ENCODE results near the gene TDRD3.

Gene TDRD3

GRCh38 chr13:60611523-60611922 is 214.5 kb downstream of the TDRD3 start:
- no peak overlapping the region for H3K4me3 ChIP-seq (ENCODE audit: low read length in 2 of 2)

GRCh38 chr13:60612593-60612992 is 215.6 kb downstream of the TDRD3 start:
- Histone ChIP-seq H3K9me3 (ENCODE audit: control insufficient read depth in 2 of 2, low read length in 2 of 2) (peaks cover 0 to 3% of the 10 kb centered on the region in 2 donors), H3K4me3 (ENCODE audit: low read length in 2 of 2) (no peak overlapping the region), H3K27ac (ENCODE audit: low read length) (no peak overlapping the region), H3K36me3 (ENCODE audit: control insufficient read depth in 2 of 2, insufficient read depth in 2 of 2, low read length in 2 of 2) (no peaks in the 10 kb centered on the region), H3K4me1 (ENCODE audit: control insufficient read depth, insufficient read depth, low read length) (no peaks in the 10 kb centered on the region), H3K27me3 (ENCODE audit: control insufficient read depth in 1 of 2, insufficient read depth in 2 of 2, low read length in 2 of 2) (peaks cover 0 to 2% of the 10 kb centered on the region in 2 donors), H3K9ac (ENCODE audit: low read length in 2 of 2) (no peak overlapping the region)

More at GRCh38 chr13:60611523-60611922, 214.5 kb downstream of the TDRD3 start:
- H3K27ac ChIP-seq (ENCODE audit: low read length) = no peak overlapping the region
- no peak overlapping the region for H3K9ac ChIP-seq (ENCODE audit: low read length in 2 of 2)
- H3K36me3 ChIP-seq (ENCODE audit: control insufficient read depth in 2 of 2, insufficient read depth in 2 of 2, low read length in 2 of 2) = no peaks in the 10 kb centered on the region
- H3K27me3 ChIP-seq (ENCODE audit: control insufficient read depth in 1 of 2, insufficient read depth in 2 of 2, low read length in 2 of 2) = peaks cover 0 to 2% of the 10 kb centered on the region in 2 donors
- H3K9me3 ChIP-seq (ENCODE audit: control insufficient read depth in 2 of 2, low read length in 2 of 2) = peaks cover 0 to 3% of the 10 kb centered on the region in 2 donors
- no peaks in the 10 kb centered on the region for H3K4me1 ChIP-seq (ENCODE audit: control insufficient read depth, insufficient read depth, low read length)

- H3K9me3 ChIP-seq (ENCODE audit: control insufficient read depth in 2 of 2, low read length in 2 of 2) = peaks cover 0 to 3% of the 10 kb centered on the region in 2 donors
- no peak overlapping the region for H3K4me3 ChIP-seq (ENCODE audit: low read length in 2 of 2)
- H3K36me3 ChIP-seq (ENCODE audit: control insufficient read depth in 2 of 2, insufficient read depth in 2 of 2, low read length in 2 of 2) = no peaks in the 10 kb centered on the region
- peaks cover 0 to 2% of the 10 kb centered on the region in 2 donors for H3K27me3 ChIP-seq (ENCODE audit: control insufficient read depth in 1 of 2, insufficient read depth in 2 of 2, low read length in 2 of 2)
- no peaks in the 10 kb centered on the region for H3K4me1 ChIP-seq (ENCODE audit: control insufficient read depth, insufficient read depth, low read length)
- no peak overlapping the region for H3K9ac ChIP-seq (ENCODE audit: low read length in 2 of 2)
- H3K27ac ChIP-seq (ENCODE audit: low read length) = no peak overlapping the region
Observed at GRCh38 chr13:60613080-60613479, 216.1 kb downstream of the TDRD3 start.

GRCh38 chr13:60617991-60618733 is 221.1 kb downstream of the TDRD3 start:
- H3K27me3 ChIP-seq (ENCODE audit: control insufficient read depth in 1 of 2, insufficient read depth in 2 of 2, low read length in 2 of 2) = no peaks in the 10 kb centered on the region
- no peak overlapping the region for H3K4me3 ChIP-seq (ENCODE audit: low read length in 2 of 2)
- H3K36me3 ChIP-seq (ENCODE audit: control insufficient read depth in 2 of 2, insufficient read depth in 2 of 2, low read length in 2 of 2) = no peaks in the 10 kb centered on the region
- no peak overlapping the region for H3K27ac ChIP-seq (ENCODE audit: low read length)
- peaks cover 0 to 3% of the 10 kb centered on the region in 2 donors for H3K9me3 ChIP-seq (ENCODE audit: control insufficient read depth in 2 of 2, low read length in 2 of 2)
- no peak overlapping the region for H3K9ac ChIP-seq (ENCODE audit: low read length in 2 of 2)
- no peaks in the 10 kb centered on the region for H3K4me1 ChIP-seq (ENCODE audit: control insufficient read depth, insufficient read depth, low read length)

- no peak overlapping the region for H3K27ac ChIP-seq (ENCODE audit: low read length)
- no peak overlapping the region for H3K4me3 ChIP-seq (ENCODE audit: low read length in 2 of 2)
- no peaks in the 10 kb centered on the region for H3K36me3 ChIP-seq (ENCODE audit: control insufficient read depth in 2 of 2, insufficient read depth in 2 of 2, low read length in 2 of 2)
- H3K4me1 ChIP-seq (ENCODE audit: control insufficient read depth, insufficient read depth, low read length) = no peaks in the 10 kb centered on the region
- H3K27me3 ChIP-seq (ENCODE audit: control insufficient read depth in 1 of 2, insufficient read depth in 2 of 2, low read length in 2 of 2) = no peaks in the 10 kb centered on the region
- no peaks in the 10 kb centered on the region for H3K9me3 ChIP-seq (ENCODE audit: control insufficient read depth in 2 of 2, low read length in 2 of 2)
- no peak overlapping the region for H3K9ac ChIP-seq (ENCODE audit: low read length in 2 of 2)
Observed at GRCh38 chr13:60619461-60619860, 222.4 kb downstream of the TDRD3 start.

- Histone ChIP-seq H3K9me3 (ENCODE audit: control insufficient read depth in 2 of 2, low read length in 2 of 2) (no peaks in the 10 kb centered on the region), H3K27me3 (ENCODE audit: control insufficient read depth in 1 of 2, insufficient read depth in 2 of 2, low read length in 2 of 2) (no peaks in the 10 kb centered on the region), H3K4me1 (ENCODE audit: control insufficient read depth, insufficient read depth, low read length) (no peaks in the 10 kb centered on the region), H3K36me3 (ENCODE audit: control insufficient read depth in 2 of 2, insufficient read depth in 2 of 2, low read length in 2 of 2) (no peaks in the 10 kb centered on the region), H3K4me3 (ENCODE audit: low read length in 2 of 2) (no peak overlapping the region), H3K27ac (ENCODE audit: low read length) (no peak overlapping the region), H3K9ac (ENCODE audit: low read length in 2 of 2) (no peak overlapping the region)
Observed at GRCh38 chr13:60620611-60621395, 223.8 kb downstream of the TDRD3 start.

- Histone ChIP-seq H3K4me1 (ENCODE audit: control insufficient read depth, insufficient read depth, low read length) (no peaks in the 10 kb centered on the region), H3K4me3 (ENCODE audit: low read length in 2 of 2) (no peak overlapping the region), H3K9ac (ENCODE audit: low read length in 2 of 2) (no peak overlapping the region), H3K9me3 (ENCODE audit: control insufficient read depth in 2 of 2, low read length in 2 of 2) (no peaks in the 10 kb centered on the region), H3K27me3 (ENCODE audit: control insufficient read depth in 1 of 2, insufficient read depth in 2 of 2, low read length in 2 of 2) (no peaks in the 10 kb centered on the region), H3K27ac (ENCODE audit: low read length) (no peak overlapping the region), H3K36me3 (ENCODE audit: control insufficient read depth in 2 of 2, insufficient read depth in 2 of 2, low read length in 2 of 2) (no peaks in the 10 kb centered on the region)
Observed at GRCh38 chr13:60623151-60623550, 226.1 kb downstream of the TDRD3 start.
